Measurements from ENCODE around the gene CEMP1.

DNA sequence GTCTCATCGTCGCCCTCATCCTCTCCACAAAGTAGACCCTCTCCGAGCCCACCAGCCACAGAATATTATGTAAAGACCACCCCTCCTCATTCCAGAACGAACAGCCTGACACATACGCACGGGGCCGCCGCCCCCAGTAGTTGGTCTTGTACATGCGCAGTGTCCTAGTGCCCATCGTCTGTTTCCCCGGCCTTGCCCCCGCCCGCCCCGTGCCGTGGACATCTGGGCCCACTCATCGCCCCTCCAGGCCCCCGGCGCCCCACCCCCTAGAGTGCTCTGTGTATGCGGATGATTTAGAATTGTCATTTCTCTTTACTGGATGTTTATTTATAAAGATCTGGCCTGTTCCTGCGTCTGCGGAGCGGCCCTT, 11.5 kb downstream of the CEMP1 start:
- TF ChIP-seq, protein P1, sequence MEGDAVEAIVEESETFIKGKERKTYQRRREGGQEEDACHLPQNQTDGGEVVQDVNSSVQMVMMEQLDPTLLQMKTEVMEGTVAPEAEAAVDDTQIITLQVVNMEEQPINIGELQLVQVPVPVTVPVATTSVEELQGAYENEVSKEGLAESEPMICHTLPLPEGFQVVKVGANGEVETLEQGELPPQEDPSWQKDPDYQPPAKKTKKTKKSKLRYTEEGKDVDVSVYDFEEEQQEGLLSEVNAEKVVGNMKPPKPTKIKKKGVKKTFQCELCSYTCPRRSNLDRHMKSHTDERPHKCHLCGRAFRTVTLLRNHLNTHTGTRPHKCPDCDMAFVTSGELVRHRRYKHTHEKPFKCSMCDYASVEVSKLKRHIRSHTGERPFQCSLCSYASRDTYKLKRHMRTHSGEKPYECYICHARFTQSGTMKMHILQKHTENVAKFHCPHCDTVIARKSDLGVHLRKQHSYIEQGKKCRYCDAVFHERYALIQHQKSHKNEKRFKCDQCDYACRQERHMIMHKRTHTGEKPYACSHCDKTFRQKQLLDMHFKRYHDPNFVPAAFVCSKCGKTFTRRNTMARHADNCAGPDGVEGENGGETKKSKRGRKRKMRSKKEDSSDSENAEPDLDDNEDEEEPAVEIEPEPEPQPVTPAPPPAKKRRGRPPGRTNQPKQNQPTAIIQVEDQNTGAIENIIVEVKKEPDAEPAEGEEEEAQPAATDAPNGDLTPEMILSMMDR (IDR thresholded peaks at IDR 0.05) = no peak
- TF ChIP-seq POLR2A (IDR thresholded peaks at IDR 0.05) = no peak

Data from body of pancreas (tissue), 4 donors.